ENCODE results near the gene EIF5B.
"Not testable (repeated sequence)": the region's sequence is repeated elsewhere in the genome, so short reads cannot be mapped to it uniquely, and the experiment has no call there.

Gene EIF5B

DNA sequence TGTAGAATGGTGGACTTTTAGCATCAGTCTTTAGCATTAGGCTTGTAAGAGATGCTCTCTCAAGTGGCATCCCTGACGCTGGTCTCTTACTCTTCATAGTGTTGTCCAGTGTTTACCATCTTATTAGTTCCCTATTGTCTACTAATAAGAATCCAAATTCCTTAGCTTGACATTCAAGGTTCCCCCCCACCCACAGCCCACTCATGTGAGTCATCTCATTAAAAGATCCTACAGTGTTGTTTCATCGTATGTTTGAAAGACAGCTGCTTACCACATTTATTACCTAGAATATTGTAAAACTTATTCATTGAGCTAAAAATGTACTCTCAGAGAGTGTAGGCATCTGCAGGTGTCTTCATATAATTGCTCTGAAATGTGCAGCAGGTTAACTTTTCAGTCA is 28.5 kb downstream of the EIF5B start:
- DNase-seq (ENCODE audit: low read depth in 3 of 3), result no peak

DNA sequence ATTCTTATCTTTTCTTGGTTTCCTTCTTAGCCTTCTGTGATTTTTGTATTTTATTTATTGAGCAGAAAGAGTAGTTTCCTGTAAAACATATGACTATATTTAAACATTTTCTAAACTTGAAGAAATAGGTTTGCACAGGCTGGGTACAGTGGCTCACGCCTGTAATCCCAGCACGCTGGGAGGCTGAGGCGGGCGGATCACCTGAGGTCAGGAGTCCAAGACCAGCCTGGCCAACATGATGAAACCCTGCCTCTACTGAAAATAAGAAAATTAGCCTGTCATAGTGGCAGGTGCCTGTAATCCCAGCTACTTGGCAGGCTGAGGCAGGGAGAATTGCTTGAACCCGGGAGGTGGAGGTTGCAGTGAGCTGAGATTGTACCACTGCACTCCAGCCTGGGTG is 31.7 kb downstream of the EIF5B start:
- DNase-seq (ENCODE audit: low read depth in 3 of 3), result not testable (repeated sequence)

DNA sequence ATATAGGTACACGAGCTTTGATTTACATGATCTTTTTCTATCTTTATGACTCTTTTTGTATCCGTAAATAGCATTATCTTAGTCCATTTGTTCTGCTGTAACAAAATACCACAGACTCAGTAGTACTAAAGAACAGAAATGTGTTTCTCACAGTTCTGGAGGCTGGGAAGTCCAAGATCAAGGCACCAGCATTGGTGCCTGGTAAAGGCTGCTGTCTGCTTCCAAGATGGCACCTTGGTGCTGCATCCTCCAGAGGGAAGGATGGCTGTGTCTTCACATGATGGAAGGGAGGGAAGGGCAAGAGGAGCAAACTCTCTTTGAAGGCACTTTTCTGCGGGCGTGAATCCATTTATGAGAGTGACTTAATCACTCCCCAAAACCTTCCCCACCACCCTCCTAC is 36.0 kb downstream of the EIF5B start:
- no peak for DNase-seq (ENCODE audit: low read depth in 3 of 3)

DNA sequence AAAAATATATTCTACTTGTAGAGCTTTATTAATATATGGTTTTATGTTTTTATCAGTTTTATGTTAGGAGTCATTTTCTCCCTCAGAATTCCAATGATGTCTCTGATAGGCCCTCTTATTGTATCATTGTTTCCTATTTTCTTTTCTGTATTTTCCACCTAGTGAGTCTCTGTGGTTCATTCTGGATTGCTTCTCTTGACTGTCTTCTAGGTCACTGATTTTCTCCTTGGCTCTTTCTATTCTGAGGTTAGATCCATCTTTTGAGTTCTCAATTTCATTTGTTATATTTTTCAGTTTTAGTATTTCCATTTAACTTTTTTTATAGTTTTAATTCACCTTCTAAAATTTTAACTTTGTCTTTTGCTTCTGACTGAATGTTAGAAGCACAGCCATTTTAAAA is 37.6 kb downstream of the EIF5B start:
- DNase-seq (ENCODE audit: low read depth in 3 of 3), result no peak

DNA sequence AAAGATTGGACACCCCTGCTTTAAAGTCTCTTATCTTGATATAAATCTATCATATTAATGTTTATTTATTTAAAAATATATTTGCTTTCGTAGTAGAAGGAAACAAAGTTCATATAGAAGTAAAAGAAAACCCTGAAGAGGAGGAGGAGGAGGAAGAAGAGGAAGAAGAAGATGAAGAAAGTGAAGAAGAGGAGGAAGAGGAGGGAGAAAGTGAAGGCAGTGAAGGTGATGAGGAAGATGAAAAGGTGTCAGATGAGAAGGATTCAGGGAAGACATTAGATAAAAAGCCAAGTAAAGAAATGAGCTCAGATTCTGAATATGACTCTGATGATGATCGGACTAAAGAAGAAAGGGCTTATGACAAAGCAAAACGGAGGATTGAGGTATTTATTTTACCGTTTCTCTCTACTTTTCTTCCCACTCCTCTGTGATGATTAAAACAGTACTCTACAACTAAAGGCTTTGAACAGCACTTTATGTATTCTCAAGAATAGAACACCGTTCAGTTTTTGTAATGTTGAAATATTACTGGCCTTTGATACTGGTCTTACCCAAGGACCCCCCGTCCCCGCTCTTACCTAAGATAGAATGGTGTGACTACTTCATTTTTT is 39.2 kb downstream of the EIF5B start:
- DNase-seq (ENCODE audit: low read depth in 3 of 3), result no peak

DNA sequence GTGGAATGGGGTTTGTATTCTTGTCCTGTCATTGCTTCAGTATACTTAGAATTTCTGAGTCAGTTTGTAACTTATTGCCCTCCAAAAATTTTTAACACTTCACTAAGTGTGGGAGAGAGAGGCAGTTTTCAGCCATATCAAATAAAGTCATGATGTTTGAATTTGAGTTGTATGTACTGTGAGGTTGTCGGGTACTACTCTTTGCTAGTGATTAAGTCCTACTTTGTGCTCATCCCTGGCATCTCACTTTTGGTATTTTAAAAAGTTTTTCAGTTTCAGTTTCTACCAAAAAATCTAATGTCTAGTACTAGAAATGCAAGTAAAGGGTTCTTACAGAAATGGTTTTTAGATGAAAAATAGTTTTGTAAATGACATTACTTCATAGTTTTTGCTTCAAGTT is 40.7 kb downstream of the EIF5B start:
- no peak for DNase-seq (ENCODE audit: low read depth in 3 of 3)

DNA sequence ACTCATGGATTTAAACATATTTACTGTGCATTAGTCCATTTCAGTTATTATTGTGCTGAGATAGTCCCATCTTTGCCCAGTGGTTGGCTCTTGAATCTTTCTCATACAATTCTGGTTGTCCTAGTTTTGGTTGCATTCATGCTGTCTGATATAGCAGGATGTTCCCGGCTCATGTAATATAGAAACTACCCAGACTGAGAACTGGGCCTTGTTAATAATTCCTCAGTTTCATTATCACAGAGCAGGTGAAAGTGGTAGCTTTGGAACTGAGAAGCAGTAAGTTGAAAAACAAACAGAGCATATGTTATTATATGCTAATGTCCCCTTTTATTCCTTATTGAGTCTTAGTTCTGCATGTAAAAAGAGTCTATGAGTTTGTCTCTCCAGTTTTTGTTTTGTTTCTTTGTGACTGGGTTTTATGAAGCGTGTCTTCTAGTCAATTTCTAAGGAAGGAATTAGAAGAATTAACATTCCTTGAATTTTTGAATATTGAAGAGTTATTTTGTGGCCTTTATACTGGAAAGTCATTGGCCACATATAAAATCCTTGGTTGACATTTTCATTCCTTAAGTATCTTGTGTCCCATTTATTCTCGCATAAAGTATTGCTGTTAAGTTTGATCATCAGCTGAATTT is 43.3 kb downstream of the EIF5B start:
- DNase-seq (ENCODE audit: low read depth in 3 of 3), result no peak

DNA sequence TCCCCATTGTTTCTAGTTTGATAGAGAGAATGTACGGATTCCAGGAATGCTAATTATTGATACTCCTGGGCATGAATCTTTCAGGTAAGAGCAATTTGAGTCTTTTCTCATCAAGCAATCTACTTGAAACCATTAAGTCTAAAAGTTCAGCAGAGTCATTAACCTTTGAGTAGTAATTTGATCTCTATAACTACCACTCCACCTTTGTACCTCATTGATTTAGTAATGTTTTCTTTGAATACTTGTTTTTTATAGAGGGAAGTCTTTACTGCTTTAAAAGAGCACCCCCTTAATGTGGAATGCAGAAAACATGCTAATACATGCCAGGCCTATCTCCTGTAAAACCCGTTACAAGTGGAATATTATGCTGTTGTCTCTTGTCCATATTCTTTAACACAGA is 45.0 kb downstream of the EIF5B start:
- no peak for DNase-seq (ENCODE audit: low read depth in 3 of 3)

DNA sequence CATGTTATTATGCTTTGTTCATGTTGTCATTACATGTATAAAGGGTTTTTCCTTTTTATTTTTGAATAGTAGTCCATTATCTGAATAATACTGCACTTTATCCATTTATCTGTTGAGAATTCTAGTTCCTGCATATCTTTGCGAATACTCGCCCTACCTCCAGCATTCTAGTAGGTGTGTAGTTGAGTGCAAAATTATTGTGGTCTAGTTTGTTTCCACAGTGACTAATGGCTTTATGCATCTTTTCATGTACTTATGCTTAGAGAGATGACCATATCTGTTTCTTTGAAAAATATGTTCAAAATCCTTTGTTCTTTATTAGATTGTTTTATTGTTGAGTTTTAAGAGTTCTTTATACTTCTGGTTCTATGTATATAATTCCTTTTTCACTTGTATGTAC is 48.8 kb downstream of the EIF5B start:
- DNase-seq (ENCODE audit: low read depth in 3 of 3), result no peak

DNA sequence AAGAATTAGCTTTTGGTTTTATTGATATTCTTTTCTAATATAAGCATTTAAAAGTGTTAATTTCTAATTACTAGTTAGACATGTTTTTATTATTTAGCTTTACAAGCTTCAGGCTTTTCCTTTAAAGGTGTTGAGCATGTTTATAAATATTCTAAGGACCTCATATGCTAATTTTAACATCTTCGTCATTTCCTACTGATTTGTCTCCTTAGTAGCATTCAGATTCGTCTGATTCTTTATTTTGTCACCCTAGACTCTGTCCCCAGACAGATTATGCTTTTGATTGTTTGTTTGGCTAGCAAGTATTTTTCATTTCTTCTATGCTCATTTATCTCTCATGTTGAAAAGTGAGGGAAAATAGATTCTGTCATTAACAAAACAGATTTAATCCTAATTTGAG is 51.7 kb downstream of the EIF5B start:
- no peak for DNase-seq (ENCODE audit: low read depth in 3 of 3)

DNA sequence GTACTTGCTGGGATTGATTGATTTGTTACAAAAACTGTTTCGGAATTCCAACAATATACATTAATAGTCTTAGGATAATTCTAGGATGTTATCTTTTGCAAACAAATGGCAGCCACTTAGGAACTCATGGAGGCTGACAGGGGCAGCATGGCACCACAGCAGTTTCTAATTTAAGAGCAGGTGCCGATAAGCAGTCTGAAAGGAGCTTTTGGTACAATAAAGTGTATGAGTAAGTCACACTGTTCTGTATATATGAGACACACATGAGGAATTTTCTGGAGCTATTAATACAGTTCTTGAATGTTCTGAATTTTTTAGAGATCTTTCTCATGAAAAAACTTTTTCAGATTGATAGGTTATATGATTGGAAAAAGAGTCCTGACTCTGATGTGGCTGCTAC is 52.2 kb downstream of the EIF5B start:
- DNase-seq (ENCODE audit: low read depth in 3 of 3), result no peak

DNA sequence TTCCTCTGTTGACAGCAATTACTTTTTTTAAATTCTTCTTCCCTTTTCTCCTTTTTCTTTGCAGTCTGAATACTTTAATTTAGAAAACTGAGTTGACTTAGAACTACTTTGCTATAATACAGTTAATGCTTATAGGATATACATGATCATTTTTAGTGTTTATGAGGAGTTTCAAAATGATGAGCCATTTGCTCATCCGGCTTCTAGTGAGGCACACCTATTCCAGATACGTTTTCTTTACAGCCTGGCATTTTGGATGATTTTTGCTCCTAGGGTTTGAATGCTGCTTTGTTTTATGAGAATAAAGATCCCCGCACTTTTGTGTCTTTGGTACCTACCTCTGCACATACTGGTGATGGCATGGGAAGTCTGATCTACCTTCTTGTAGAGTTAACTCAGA is 52.8 kb downstream of the EIF5B start:
- DNase-seq (ENCODE audit: low read depth in 3 of 3), result no peak

DNA sequence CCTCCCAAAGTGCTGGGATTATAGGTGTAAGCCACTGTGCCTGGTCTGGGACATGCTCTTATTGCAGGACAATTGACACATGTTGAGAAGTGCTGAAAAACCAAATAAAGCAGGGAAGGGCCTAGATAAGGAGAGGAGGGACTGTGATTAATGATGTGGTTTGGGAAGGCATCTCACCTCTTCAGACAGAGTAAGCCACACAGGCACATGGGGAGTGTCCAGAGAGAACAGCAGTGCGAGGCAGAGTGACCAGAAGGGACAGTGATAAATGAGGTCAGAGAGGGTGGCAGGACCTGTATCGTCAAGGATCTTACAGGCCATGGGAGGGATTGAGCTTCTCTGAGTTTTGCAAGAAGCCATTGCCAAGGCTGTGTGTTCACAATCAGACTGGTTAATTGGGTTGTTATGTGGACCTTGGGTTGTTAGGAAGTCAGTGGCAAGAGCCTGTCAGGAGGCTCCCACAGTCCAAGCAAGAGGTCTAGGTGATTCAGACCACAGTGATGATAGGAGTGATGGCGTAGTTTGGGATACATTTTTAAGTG is 58.5 kb downstream of the EIF5B start:
- no peak for DNase-seq (ENCODE audit: low read depth in 3 of 3)

DNA sequence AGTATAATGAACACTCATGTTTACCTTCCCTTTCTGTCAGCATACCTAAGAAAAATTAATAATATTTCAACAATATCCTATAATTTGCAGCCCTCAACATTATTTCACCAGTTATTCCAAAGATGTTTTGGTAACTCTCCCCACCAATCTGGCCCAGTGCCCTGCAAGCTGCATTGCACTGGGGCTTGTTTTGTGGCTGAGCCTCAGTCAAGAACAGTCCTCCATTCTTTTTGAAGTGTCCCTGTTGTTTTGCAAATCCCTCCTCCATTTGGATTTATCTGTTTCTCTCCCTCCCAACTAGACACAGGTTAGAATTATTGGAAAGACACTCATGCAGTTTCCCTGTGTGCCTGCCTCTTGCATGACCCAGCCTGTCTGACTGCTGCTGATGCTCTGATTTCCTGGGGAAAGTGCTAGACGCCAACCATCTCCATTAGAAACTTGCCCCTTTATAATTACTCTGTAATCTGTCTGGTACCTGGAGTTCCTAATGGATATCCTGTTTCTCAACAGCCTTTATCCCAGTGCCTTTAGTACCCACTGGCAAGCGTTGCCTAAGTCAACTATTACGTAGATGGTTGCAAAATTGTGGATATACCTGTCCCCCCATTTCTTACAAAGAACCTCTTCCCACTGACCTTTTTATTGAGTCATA is 60.2 kb downstream of the EIF5B start:
- no peak for DNase-seq (ENCODE audit: low read depth in 3 of 3)

DNA sequence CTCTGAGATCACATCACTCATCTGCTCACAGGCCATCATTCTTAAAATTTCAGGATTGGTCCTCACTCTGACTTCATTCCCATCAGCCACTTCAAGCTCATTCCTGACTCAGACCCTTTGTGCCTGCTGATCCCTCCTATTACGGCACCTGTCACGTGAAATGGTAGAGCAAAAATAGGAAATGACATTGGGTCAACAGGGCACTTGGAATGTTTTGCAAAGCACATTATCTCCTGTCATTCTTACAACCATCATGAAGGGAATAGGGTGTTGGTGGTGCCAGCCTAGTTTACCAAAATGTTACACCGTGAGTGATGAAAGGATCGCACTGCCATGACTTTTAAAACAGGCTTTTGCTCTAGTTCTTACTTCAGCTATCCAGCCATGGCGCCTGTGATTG is 61.1 kb downstream of the EIF5B start:
- no peak for DNase-seq (ENCODE audit: low read depth in 3 of 3)

DNA sequence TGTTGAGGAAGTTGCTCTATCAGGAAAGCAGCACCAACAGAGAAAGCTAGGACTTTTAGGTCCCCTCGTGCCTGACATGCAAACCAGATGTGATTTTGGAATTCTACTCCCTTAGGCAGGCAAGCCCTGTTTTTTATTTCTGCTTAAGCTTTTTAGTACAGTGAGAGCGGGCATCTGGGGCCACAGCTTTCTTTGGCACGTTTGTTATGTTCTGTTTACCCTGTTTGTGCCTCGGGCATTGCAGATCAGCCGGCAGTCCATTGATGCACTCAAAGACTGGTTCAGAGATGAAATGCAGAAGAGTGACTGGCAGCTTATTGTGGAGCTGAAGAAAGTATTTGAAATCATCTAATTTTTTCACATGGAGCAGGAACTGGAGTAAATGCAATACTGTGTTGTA is 61.9 kb downstream of the EIF5B start:
- DNase-seq (ENCODE audit: low read depth in 3 of 3), result no peak

DNA sequence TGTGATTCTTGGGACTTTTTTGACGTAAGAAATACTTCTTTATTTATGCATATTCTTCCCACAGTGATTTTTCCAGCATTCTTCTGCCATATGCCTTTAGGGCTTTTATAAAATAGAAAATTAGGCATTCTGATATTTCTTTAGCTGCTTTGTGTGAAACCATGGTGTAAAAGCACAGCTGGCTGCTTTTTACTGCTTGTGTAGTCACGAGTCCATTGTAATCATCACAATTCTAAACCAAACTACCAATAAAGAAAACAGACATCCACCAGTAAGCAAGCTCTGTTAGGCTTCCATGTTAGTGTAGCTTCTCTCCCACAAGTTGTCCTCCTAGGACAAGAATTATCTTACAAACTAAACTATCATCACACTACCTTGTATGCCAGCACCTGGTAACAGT is 62.6 kb downstream of the EIF5B start:
- DNase-seq (ENCODE audit: low read depth in 3 of 3), result no peak

DNA sequence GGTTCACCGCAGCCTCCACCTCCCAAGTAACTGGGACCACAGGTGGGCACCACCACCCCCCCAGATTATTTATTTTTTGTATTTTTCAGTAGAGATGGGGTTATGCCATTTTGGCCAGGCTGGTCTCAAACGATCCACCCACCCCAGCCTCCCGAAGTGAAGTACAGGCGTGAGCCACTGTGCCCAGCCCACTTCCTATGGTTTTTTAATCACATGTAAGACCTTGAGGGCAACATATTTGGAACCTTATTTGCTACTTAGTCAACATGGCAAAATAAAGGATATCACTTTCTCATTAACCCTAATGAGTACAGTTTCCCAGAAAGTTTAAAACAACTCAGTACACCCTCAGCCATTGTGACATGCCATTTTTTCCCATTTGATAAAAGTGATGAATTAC is 64.7 kb downstream of the EIF5B start:
- DNase-seq (ENCODE audit: low read depth in 3 of 3), result no peak

DNA sequence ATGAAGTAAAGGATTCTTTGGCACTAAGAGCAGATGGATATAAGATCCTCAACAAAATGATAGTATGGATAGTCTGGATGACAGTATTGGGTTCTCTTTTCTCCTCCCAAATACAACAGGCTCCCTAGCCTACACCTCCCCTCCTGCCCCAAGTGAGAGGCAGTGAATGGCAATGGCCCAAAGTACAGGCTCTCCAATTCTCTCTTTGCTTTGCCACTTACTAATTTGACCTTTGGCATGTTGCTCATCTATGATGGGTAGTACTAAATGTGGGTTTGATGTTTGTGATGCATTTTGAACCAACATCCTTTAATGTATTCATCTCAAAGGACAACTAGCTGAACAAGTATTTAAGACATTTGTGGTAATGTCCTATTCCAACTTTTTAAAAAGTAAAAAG is 65.9 kb downstream of the EIF5B start:
- DNase-seq (ENCODE audit: low read depth in 3 of 3), result no peak

DNA sequence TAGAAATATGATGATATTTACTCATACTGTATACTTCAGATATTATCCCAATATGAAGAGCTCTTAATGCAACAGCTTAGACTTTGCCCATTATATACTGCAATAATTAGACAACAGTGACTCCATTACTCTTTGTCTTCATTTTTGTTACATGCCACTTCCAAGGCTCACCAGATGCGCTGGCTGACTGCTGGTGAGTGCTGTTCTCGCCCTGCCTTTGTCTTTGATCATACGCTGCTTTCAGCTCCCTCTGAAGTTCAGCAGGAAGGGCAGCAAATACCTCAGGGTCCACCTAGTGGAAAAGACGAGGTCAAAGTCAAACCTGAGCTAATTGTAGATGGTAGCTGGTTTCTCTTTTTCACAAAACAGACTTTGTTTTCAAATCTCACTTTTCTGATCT is 66.3 kb downstream of the EIF5B start:
- no peak for DNase-seq (ENCODE audit: low read depth in 3 of 3)

DNA sequence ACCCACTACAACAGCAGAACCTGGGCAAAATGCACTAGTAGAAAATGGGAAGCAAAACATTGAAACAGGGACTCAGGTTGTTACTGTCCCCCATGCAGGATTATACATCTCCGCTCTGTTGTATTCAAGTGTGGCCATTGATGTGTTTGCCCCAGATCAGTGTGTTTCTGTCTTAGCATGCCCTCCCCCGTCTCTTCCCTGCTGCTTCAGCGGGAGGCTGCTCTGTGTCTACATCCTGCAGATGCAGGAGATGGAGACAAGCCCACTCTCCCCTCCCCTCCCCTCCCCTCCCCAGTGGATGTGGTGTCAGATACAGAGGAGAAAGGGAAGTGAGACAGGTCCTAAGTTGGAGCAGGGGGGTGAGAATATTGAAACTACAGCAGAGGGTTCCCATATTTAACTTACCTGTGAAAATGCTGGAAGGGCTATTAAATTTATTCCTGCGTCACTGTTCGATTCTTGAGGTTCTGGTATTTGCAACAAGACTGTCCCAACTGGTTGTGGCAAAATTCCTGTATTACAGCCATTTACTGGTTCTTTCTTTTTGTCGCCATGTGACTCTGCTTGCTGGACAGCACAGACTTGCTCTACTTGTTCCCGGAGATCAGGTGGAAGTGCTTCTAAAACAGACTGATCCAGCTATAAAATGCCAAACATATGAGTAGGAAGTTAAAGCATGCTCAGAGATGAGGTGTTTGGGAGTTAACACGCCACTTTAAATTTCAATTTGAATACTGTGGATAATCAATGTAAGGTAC is 67.0 kb downstream of the EIF5B start:
- DNase-seq (ENCODE audit: low read depth in 3 of 3), result no peak

DNA sequence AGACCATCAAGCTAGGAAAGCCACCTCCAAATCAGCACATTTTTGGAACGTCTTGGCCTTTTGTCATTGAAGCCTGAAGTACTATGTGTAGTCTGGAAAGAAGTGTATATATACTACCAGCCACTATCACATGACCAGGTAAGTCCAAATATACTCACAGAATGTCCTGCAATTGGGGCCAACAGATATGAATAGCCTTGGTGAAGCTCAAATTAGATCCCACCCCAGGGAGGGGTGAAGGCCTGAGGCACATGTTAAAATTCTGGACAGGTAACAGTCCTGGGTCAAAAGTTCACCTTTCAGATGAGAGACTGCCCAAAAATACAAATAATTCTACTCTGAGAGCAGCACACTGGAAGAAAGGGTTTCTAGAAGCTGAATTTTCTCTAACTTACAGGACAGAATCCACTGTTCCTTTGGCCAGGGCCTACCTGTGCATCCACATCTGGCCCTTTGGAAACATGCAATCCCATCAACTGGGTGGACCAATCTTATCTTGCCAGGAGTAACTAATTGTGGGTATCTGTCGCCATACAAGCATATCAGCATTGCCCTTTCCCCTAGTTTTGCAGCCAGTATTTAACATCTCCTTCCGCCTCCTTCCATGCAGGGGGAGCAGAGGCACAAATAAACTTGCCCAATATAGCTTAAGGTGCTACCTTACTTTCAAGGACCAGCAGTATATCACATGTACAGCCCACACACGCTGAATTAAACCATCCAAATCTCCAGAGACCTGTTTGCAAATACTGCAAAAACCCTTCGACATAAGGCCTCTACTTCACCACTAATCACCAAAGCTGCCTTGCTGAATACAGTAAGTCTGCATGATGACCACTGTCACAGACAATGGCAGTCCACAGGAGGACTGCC is 67.8 kb downstream of the EIF5B start:
- no peak for DNase-seq (ENCODE audit: low read depth in 3 of 3)
